ENCODE data around the gene VASH2. TPM values are rescaled to one million over a fixed set of nuclear protein-coding genes. Genes with fewer than 3 reads are reported as not detected.
"Not testable (repeated sequence)": the region's sequence is repeated elsewhere in the genome, so short reads cannot be mapped to it uniquely, and the experiment has no call there.

Gene VASH2
- total RNA-seq, 1 experiment from 2014 or later, result 3.3 TPM

GRCh38 chr1:212980123-212980785 lies 29.9 kb downstream of the VASH2 start:
- DNase-seq (ENCODE audit: low read depth), result peak; percentile 50

- DNase-seq (ENCODE audit: low read depth), result peak; percentile 94
Observed at GRCh38 chr1:212981025-212981495, 30.7 kb downstream of the VASH2 start.

GRCh38 chr1:212981571-212982328 lies 31.4 kb downstream of the VASH2 start:
- peak; percentile 75 for DNase-seq (ENCODE audit: low read depth)

- DNase-seq (ENCODE audit: low read depth), result no peak
Observed at GRCh38 chr1:212982430-212983152, 32.2 kb downstream of the VASH2 start.

- DNase-seq (ENCODE audit: low read depth), result no peak
Observed at GRCh38 chr1:212983482-212983881, 33.1 kb downstream of the VASH2 start.

GRCh38 chr1:212984522-212985291 lies 34.4 kb downstream of the VASH2 start:
- no peak for DNase-seq (ENCODE audit: low read depth)

- DNase-seq (ENCODE audit: low read depth), result no peak
Observed at GRCh38 chr1:212986551-212986950, 36.2 kb downstream of the VASH2 start.

- peak; percentile 18 for DNase-seq (ENCODE audit: low read depth)
Observed at GRCh38 chr1:212987702-212988322, 37.5 kb downstream of the VASH2 start.

- DNase-seq (ENCODE audit: low read depth), result no peak
Observed at GRCh38 chr1:212990276-212990675, 39.9 kb downstream of the VASH2 start.

GRCh38 chr1:212993960-212994359 lies 43.6 kb downstream of the VASH2 start:
- not testable (repeated sequence) for DNase-seq (ENCODE audit: low read depth)

- DNase-seq (ENCODE audit: low read depth), result no peak
Observed at GRCh38 chr1:212994926-212995325, 44.6 kb downstream of the VASH2 start.

GRCh38 chr1:213003256-213003655 lies 52.9 kb downstream of the VASH2 start:
- DNase-seq (ENCODE audit: low read depth), result no peak

GRCh38 chr1:213008564-213008963 lies 58.2 kb downstream of the VASH2 start:
- no peak for DNase-seq (ENCODE audit: low read depth)

GRCh38 chr1:213014642-213015041 lies 64.3 kb downstream of the VASH2 start:
- peak; percentile 12 for DNase-seq (ENCODE audit: low read depth)

- DNase-seq (ENCODE audit: low read depth), result peak; percentile 98
Observed at GRCh38 chr1:213015099-213016050, 65.0 kb downstream of the VASH2 start, which contains the start of gene ANGEL2. ANGEL2 (minus strand) TSS chr1:213015867; CDS start chr1:213015671, 196 bp downstream.

- no peak for DNase-seq (ENCODE audit: low read depth)
Observed at GRCh38 chr1:213017447-213018273, 67.3 kb downstream of the VASH2 start.

- DNase-seq (ENCODE audit: low read depth), result no peak
Observed at GRCh38 chr1:213019450-213019849, 69.1 kb downstream of the VASH2 start.

- no peak for DNase-seq (ENCODE audit: low read depth)
Observed at GRCh38 chr1:213020016-213020415, 69.7 kb downstream of the VASH2 start.

- DNase-seq (ENCODE audit: low read depth), result not testable (repeated sequence)
Observed at GRCh38 chr1:213027024-213027423, 76.7 kb downstream of the VASH2 start.

Data from LHCN-M2 (cell line).